ENCODE measurements around the gene GALNT13.

The GALNT13 gene

DNA sequence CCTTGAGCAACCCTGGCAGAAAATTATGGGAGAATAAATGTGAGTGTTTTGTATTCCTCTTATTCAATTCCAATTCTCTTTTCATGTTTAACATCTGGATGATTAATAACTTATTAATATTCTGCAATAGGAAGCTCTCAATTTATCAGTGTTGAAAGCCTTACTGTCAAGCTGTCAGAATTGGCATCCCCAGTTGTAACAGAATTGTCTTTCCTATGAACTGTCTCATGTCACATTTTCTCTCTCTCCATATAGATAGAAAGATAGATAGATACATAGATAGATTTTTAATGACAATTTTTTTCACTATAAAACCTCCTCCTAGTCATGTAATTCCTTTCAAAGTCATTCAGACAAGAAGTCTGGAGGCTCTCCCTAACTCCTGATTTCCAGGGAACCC is 331.5 kb downstream of the GALNT13 start:
- H3K27ac ChIP-seq = no peak overlapping the region
- TF ChIP-seq, protein P1, sequence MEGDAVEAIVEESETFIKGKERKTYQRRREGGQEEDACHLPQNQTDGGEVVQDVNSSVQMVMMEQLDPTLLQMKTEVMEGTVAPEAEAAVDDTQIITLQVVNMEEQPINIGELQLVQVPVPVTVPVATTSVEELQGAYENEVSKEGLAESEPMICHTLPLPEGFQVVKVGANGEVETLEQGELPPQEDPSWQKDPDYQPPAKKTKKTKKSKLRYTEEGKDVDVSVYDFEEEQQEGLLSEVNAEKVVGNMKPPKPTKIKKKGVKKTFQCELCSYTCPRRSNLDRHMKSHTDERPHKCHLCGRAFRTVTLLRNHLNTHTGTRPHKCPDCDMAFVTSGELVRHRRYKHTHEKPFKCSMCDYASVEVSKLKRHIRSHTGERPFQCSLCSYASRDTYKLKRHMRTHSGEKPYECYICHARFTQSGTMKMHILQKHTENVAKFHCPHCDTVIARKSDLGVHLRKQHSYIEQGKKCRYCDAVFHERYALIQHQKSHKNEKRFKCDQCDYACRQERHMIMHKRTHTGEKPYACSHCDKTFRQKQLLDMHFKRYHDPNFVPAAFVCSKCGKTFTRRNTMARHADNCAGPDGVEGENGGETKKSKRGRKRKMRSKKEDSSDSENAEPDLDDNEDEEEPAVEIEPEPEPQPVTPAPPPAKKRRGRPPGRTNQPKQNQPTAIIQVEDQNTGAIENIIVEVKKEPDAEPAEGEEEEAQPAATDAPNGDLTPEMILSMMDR (IDR thresholded peaks at IDR 0.05) = no peak
- no peak for TF ChIP-seq ZFX (IDR thresholded peaks at IDR 0.05; ENCODE audit: borderline replicate concordance)

DNA sequence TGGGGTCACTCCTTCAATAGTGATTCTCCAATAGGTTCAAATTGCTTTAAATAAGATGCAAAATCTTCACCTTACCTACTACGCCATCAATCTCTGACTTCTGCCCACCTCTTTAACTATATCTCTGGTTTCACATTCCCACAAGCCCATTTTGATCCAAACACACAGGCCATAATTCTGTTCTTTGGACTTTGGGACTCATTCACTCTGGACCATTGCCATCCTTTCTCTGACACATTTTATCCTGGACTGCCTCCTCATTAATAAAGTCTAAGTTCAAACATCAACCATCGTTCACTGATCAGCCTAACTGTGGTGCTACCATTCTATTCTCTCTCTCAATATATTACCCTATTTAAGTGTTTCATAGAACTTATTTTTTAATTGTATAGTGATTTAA is 332.2 kb downstream of the GALNT13 start:
- TF ChIP-seq, protein P1 (IDR thresholded peaks at IDR 0.05) = no peak
- no peak for TF ChIP-seq ZFX (IDR thresholded peaks at IDR 0.05; ENCODE audit: borderline replicate concordance)
- no peak overlapping the region for H3K27ac ChIP-seq

DNA sequence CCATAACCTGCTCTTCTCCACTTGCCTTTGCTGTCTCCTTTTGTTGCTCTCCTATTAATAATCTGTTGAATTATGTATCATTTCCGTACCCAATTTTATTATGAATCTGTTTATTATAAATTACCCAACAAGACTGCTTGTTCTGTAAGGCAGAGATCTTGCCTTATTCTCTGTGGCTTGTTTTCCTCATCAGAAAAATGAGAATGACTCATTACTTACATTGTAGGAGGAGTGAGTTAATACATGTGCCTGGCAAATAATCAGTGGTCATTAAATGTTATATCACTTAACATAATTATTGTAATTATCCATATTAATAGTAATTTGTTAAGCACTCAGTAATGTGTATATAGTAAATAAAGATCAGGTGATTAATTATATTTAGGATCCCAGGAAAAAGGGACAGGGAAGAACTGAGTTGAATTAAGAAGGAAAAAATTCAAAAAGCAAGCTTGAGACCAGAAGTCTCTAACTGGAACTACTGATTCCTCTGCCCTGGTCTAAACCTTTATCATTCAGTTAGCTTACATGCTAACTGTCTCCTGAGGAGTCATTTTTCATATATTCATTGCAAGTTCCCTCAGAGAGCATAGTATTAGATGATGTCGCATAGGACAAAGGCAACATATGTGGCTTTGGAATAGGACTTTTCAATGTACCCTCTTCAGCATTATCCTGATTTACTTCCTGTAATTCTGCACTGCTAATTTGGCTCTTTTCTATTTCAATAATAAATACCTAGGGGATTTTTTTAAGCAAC is 335.7 kb downstream of the GALNT13 start:
- H3K27ac ChIP-seq = no peak overlapping the region

DNA sequence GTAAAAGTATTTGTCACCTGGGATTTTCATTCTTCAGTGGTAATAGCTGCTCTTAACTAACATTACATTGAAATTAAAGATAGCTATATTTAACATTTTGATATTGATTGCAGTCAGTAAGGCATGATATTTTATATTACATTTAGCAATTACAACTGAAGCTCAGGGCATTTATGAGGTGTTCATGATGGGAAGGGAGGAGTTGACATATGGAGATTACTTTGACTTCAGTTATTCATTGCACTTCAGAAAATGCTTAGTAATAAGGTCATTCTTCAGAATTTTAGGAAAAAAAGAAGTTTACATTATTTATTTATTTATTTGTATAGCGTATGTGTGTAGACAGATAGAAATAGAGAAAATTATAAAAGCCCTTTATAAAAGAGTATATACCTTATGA is 352.0 kb downstream of the GALNT13 start:
- TF ChIP-seq, protein P1 (IDR thresholded peaks at IDR 0.05) = no peak
- no peak for TF ChIP-seq ZFX (IDR thresholded peaks at IDR 0.05; ENCODE audit: borderline replicate concordance)

More for the DNA sequence above, 335.7 kb downstream of the GALNT13 start:
- TF ChIP-seq, protein P1 (IDR thresholded peaks at IDR 0.05) = no peak
- no peak for TF ChIP-seq ZFX (IDR thresholded peaks at IDR 0.05; ENCODE audit: borderline replicate concordance)

DNA sequence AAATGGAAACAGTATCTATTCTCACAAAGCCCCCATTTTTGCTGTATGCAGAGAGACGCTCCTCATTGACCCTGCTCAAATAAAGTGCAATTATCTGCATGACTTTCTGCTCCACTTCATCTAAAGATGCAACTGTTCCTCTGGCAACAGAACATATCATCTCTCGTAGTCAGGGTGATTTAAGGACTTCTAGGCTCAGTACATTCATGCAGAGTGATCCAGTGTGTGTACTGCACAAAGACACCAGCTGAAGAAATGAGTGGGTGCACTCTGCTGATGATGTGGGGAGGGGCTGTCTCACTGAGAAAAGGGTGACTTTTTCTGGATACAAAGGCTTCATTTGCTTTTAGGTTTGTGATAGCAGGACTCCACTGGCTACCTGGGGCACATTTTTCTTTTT is 355.2 kb downstream of the GALNT13 start:
- H3K27ac ChIP-seq = no peak overlapping the region
- TF ChIP-seq, protein P1 (IDR thresholded peaks at IDR 0.05) = no peak
- TF ChIP-seq ZFX (IDR thresholded peaks at IDR 0.05; ENCODE audit: borderline replicate concordance) = no peak

More for the DNA sequence above, 352.0 kb downstream of the GALNT13 start:
- no peak overlapping the region for H3K27ac ChIP-seq

DNA sequence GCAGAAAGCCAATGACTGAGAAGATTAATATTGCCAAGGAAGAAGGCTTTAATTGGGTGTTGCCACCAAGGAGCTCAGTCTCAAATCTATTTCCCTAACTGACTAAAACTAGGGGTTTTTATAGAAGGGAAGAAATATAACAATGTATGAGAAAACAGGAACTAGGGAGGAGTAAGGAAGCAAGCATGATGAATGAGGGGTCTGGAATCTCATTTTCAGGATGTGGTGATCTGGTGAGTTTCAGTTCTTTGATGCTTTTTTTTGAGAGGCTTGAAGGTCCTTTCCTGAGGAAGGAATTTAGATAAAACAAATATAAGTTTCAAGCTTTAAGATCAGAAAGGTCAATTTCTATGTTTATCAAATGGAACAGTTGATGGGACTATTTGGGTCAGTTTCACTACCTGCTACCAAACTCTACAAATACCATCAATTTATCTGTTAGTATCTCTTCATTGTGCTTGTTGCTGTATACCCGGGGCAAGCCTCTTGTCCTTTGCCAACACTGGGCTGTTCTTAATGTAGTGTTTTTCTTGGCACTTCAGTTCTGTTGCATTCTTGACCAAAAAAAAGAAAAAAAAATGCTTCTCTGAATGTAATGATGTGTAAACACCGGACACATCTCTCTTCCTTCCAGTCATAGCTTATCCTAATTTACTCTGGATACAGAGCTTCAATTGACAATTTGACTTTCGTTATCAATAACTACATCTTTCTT is 357.0 kb downstream of the GALNT13 start:
- TF ChIP-seq ZFX (IDR thresholded peaks at IDR 0.05; ENCODE audit: borderline replicate concordance) = no peak
- TF ChIP-seq, protein P1 (IDR thresholded peaks at IDR 0.05) = no peak
- H3K27ac ChIP-seq = no peak overlapping the region

DNA sequence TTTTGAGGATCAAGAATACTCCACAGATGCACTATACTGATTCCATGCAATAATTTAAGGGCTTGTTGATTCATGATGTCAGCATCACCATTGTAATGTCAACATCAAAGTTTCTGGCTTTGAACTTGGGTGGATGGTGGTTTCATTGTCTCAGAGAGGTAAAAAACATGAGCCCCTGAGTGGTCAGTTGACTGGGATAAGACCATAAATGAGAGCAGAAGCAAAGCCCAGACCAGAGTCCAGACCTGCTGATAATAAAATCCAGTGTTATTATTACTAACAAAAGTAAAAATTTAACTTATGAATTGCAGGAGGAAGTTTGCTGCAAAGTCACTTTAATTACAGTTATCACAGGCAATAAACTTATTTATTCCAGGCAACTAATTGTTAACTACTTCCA is 358.2 kb downstream of the GALNT13 start:
- no peak overlapping the region for H3K27ac ChIP-seq
- TF ChIP-seq, protein P1 (IDR thresholded peaks at IDR 0.05) = no peak
- TF ChIP-seq ZFX (IDR thresholded peaks at IDR 0.05; ENCODE audit: borderline replicate concordance) = no peak
